K562 (cell line): ENCODE results near the gene OR52K1. TPM values are rescaled to one million over a fixed set of nuclear protein-coding genes. Genes with fewer than 3 reads are reported as not detected.
A peak's percentile ranks its signal among the peaks of the same experiment; 100 is the strongest.

Source experiments
- ATAC-seq: fragments of 200-7000 bp; cut with Tn5 transposase; 3 replicates; pipeline ENCODE4 v1.9.1; 2020; ENCODE audit warnings: moderate library complexity
- BruUV-seq: library from RNA; stranded (reverse); fragments of 400-500 nt; replicated peaks from 2 replicates; lab custom pipeline; 2021; lab: Mats Ljungman, UMichigan
- CTCF ChIA-PET: fragments of 300-600 bp; formaldehyde crosslinking; extraction: SDS; loops from one replicate; lab custom pipeline; 2021; ENCODE audit warnings: low intra/inter-chr PET ratio; lab: Yijun Ruan, JAX
- POLR2A ChIA-PET: fragments of 300-600, 350-650 bp; sonication (Branson Sonifier 250); formaldehyde crosslinking; extraction: SDS; loops from one replicate; lab custom pipeline; 2021; ENCODE audit warnings: antibody characterized with exemption, inconsistent platforms; lab: Yijun Ruan, JAX
- DNase-seq, 4 experiments: peaks; one replicate each; pipeline versions ENCODE4 v3.0.0 to v3.0.0-alpha.2; 2011 to 2018; ENCODE audit warnings: low spot score in 3 of 4, mixed read lengths in 3 of 4; ENCODE audit errors: extremely low read depth in 1 of 4
- FAIRE-seq: peaks from 2 replicates; lab custom pipeline; 2011; peaks lifted over from hg19 to GRCh38; lab: Jason Lieb, UNC
- H2AFZ ChIP-seq: 2 replicates; pipeline ENCODE4 v1.6.0; 2011; ENCODE audit warnings: low read depth, low read length, control low read depth, inconsistent platforms
- H3K27ac ChIP-seq: fragments of 200-600 bp; 3 replicates; pipeline ENCODE4 v1.8.0; 2011; ENCODE audit warnings: low read depth, mild to moderate bottlenecking, control low read depth, inconsistent platforms, low read length, moderate library complexity, mixed read lengths; ENCODE audit errors: extremely low read depth
- H3K27me3 ChIP-seq, 2 experiments: fragments of 300-600 bp in 1 of 2; 2 replicates in 1 of 2; 3 replicates in 1 of 2; pipeline versions ENCODE4 v1.6.0 to v1.8.0; 2011; ENCODE audit warnings: inconsistent platforms in 2 of 2, low read length in 2 of 2, mild to moderate bottlenecking in 1 of 2, mixed read lengths in 1 of 2, moderate library complexity in 1 of 2; ENCODE audit not compliant: control insufficient read depth in 2 of 2, insufficient read depth in 2 of 2
- H3K36me3 ChIP-seq: fragments of 300-600 bp; 3 replicates; pipeline ENCODE4 v1.8.0; 2011; ENCODE audit warnings: mild to moderate bottlenecking, low read length, inconsistent platforms; ENCODE audit not compliant: control insufficient read depth, insufficient read depth
- H3K4me1 ChIP-seq, 2 experiments: fragments of 200-600 bp in 1 of 2; replicated peaks in 1 of 2; 2 replicates in 1 of 2; 3 replicates in 1 of 2; pipeline versions ENCODE4 v1.5.1 to v1.8.0; 2011; ENCODE audit warnings: inconsistent platforms in 2 of 2, low read length in 2 of 2, mild to moderate bottlenecking in 1 of 2, mixed read lengths in 1 of 2, moderate library complexity in 1 of 2; ENCODE audit not compliant: control insufficient read depth in 2 of 2, insufficient read depth in 2 of 2
- H3K4me2 ChIP-seq: 2 replicates; pipeline ENCODE4 v1.6.1; 2011; ENCODE audit warnings: low read length, control low read depth, inconsistent platforms, mixed read lengths; ENCODE audit not compliant: insufficient read depth
- H3K4me3 ChIP-seq: fragments of 200-600 bp; sonication (generic), shearing (Covaris generic); 2 replicates; pipeline ENCODE4 v1.5.1; 2016; ENCODE audit warnings: control low read depth, inconsistent platforms
- H3K79me2 ChIP-seq: fragments of 200-600 bp; 3 replicates; pipeline ENCODE4 v1.8.0; 2011; ENCODE audit warnings: low read length, inconsistent platforms; ENCODE audit not compliant: control insufficient read depth, insufficient read depth
- H3K9ac ChIP-seq, 2 experiments: 2 replicates each; pipeline versions ENCODE4 v1.6.0 to v1.6.1; 2011; ENCODE audit warnings: low read depth in 2 of 2, low read length in 2 of 2, control low read depth in 1 of 2, inconsistent platforms in 1 of 2, mild to moderate bottlenecking in 1 of 2, mixed read lengths in 1 of 2; ENCODE audit not compliant: insufficient read depth in 1 of 2
- H3K9me1 ChIP-seq: one replicate; pipeline ENCODE4 v1.6.0; 2011; ENCODE audit warnings: inconsistent platforms, mild to moderate bottlenecking, low read length, moderate library complexity; ENCODE audit not compliant: control insufficient read depth, insufficient read depth
- H3K9me3 ChIP-seq: replicated peaks from 2 replicates; pipeline ENCODE4 v1.5.1; 2011; ENCODE audit warnings: low read depth, low read length, inconsistent platforms; ENCODE audit not compliant: control insufficient read depth, insufficient read depth
- H4K20me1 ChIP-seq: replicated peaks from 2 replicates; pipeline ENCODE4 v1.6.1; 2011; ENCODE audit warnings: low read length, inconsistent platforms, mixed read lengths; ENCODE audit not compliant: control insufficient read depth, insufficient read depth
- CBX8 ChIP-seq: fragments of 200-600 bp; sonication (generic); IDR thresholded peaks from 2 replicates; pipeline ENCODE4 v1.6.1; 2012; ENCODE audit warnings: borderline replicate concordance, mixed run types, low read depth, mild to moderate bottlenecking, moderate library complexity, mixed read lengths, low read length, control low read depth, inconsistent platforms; ENCODE audit not compliant: poor library complexity, severe bottlenecking; ENCODE audit errors: extremely low read depth
- ZFP91 ChIP-seq: sonication (generic); formaldehyde crosslinking; IDR thresholded peaks from 2 replicates; pipeline ENCODE4 v1.8.0; 2022; ENCODE audit warnings: mild to moderate bottlenecking, missing genetic modification reagents
- ZNF384 ChIP-seq: IDR thresholded peaks from 2 replicates; pipeline ENCODE4 v1.6.1; 2012; ENCODE audit warnings: low read depth, low read length, improper control_type of control experiment
- WGBS: fragments of 100-300 bp; shearing (Covaris generic); methylation state at CpG from one replicate; pipeline ENCODE4 v1.1.6; 2016; ENCODE audit warnings: low coverage, mixed read lengths; ENCODE audit not compliant: insufficient coverage; ENCODE audit errors: missing lambda C conversion rate; 5-methylcytosine and 5-hydroxymethylcytosine counted together
- in situ Hi-C: fragments of 300-500 bp; cut with MboI; formaldehyde crosslinking; loops from 4 replicates; pipeline ENCODE4 v1.15.0; 2018; ENCODE audit warnings: inconsistent platforms, mixed read lengths
- intact Hi-C: fragments of 100-400 bp; cut with micrococcal nuclease; formaldehyde crosslinking; loops from 2 replicates; pipeline ENCODE4 v1.14.2; 2022
- polyA plus RNA-seq, 8 experiments: library from polyadenylated mRNA; depleted of rRNA in 4 of 8; stranded (reverse) in 5 of 8; unstranded in 3 of 8; fragments of >200 nt; fragmentation: Nextera tagmentation in 2 of 8; fragmentation: Illumina TruSeq in 1 of 8; extraction: Ambion mirVana in 2 of 8; extraction: Trizol in 1 of 8; gene quantifications; 2 replicates each; pipeline versions ENCODE4 v1.2.1 to v1.2.3, GENCODE V29; 2011 to 2014; ENCODE audit warnings: inconsistent platforms in 1 of 8, missing spikeins in 1 of 8
- total RNA-seq, 7 experiments: library from RNA; depleted of rRNA in 6 of 7; stranded (reverse); fragments of >200 nt in 6 of 7; fragmentation: Illumina TruSeq in 2 of 7; extraction: Trizol in 2 of 7; gene quantifications; 2 replicates each; pipeline versions ENCODE4 v1.2.1 to v1.2.3, GENCODE V29; 2011 to 2021; ENCODE audit warnings: low replicate concordance in 1 of 7

OR52K1 gene
- total and polyA plus RNA-seq, 9 of the 15 experiments (the other 6 are each of a cell fraction or from before 2014, with no cell fraction given) = not detected

GRCh38 chr11:4496557-4497248, 14.3 kb downstream of the OR52K1 start:
- Histone ChIP-seq H3K4me3 (no peak overlapping the region), H3K4me2 (no peak overlapping the region), H3K79me2 (no peaks in the 10 kb centered on the region), H3K9me3 (no peaks in the 10 kb centered on the region), H3K27me3 (peaks cover 12 to 22% of the 10 kb centered on the region in 2 experiments; a peak in 3 of 5 replicates), H4K20me1 (no peaks in the 10 kb centered on the region), H3K4me1 (no peaks in the 10 kb centered on the region), H3K36me3 (no peaks in the 10 kb centered on the region), H3K27ac (no peak overlapping the region), H3K9ac (no peak overlapping the region), H3K9me1 (no peaks in the 10 kb centered on the region), H2AFZ (no peak overlapping the region)
- ChIA-PET POLR2A (no interaction called here), CTCF (no interaction called here)
- intact Hi-C loops = no loop called here
- no TSS peak for BruUV-seq
- WGBS = under 1% methylated on average over 15 of the region's 15 CpGs
- ATAC-seq = no peak
- no peak for FAIRE-seq
- DNase-seq = no peak
- TF ChIP-seq ZFP91 = no peak
- no peak for TF ChIP-seq ZNF384
- peak; percentile 2 for TF ChIP-seq CBX8
- in situ Hi-C loops = no loop called here
